H1 (cell line): ENCODE measurements around the gene DLK2. TPM values are rescaled to one million over a fixed set of nuclear protein-coding genes. Genes with fewer than 3 reads are reported as not detected.

Experiments
- CTCF ChIA-PET: fragments of 300-600 bp; sonication (Branson Sonifier 250); formaldehyde crosslinking; loops from one replicate; lab custom pipeline; 2021; ENCODE audit not compliant: partially characterized antibody; lab: Charles Lee
- POLR2A ChIA-PET: fragments of 300-600 bp; sonication (Branson Sonifier 250); formaldehyde crosslinking; loops from one replicate; lab custom pipeline; 2021; ENCODE audit warnings: inconsistent platforms; ENCODE audit not compliant: partially characterized antibody; lab: Charles Lee
- DNase-seq, 2 experiments: peaks; one replicate each; pipeline versions ENCODE4 v3.0.0 to v3.0.0-alpha.2; 2010 to 2022; ENCODE audit warnings: low spot score in 2 of 2, low read depth in 1 of 2, mixed read lengths in 1 of 2
- FAIRE-seq: peaks from 2 replicates; lab custom pipeline; 2011; peaks lifted over from hg19 to GRCh38; lab: Jason Lieb, UNC
- H2AFZ ChIP-seq: 2 replicates; pipeline ENCODE4 v1.8.1; 2012; ENCODE audit warnings: low read length, inconsistent platforms
- H2AK5ac ChIP-seq: 2 replicates; pipeline ENCODE4 v1.6.1; 2013; ENCODE audit warnings: low read depth, low read length
- H2BK120ac ChIP-seq: replicated peaks from 2 replicates; pipeline ENCODE3; 2013; ENCODE audit warnings: low read depth, low read length, inconsistent platforms
- H2BK12ac ChIP-seq: 2 replicates; pipeline ENCODE4 v1.6.1; 2013; ENCODE audit warnings: low read depth, low read length
- H2BK15ac ChIP-seq: 2 replicates; pipeline ENCODE4 v1.6.1; 2013; ENCODE audit warnings: low read length
- H2BK20ac ChIP-seq: 2 replicates; pipeline ENCODE4 v1.6.1; 2013; ENCODE audit warnings: low read length
- H2BK5ac ChIP-seq: 2 replicates; pipeline ENCODE4 v1.6.1; 2013; ENCODE audit warnings: low read depth, low read length
- H3K14ac ChIP-seq: 2 replicates; pipeline ENCODE4 v1.6.1; 2013; ENCODE audit warnings: inconsistent platforms; ENCODE audit not compliant: insufficient read length
- H3K18ac ChIP-seq: 2 replicates; pipeline ENCODE4 v1.6.1; 2013; ENCODE audit warnings: low read length; ENCODE audit errors: extremely low read depth
- H3K23ac ChIP-seq: 2 replicates; pipeline ENCODE4 v1.6.1; 2013; ENCODE audit warnings: inconsistent platforms; ENCODE audit not compliant: insufficient read length
- H3K23me2 ChIP-seq: 2 replicates; pipeline ENCODE4 v1.6.1; 2013; ENCODE audit warnings: low read depth, low read length
- H3K27ac ChIP-seq: 2 replicates; pipeline ENCODE4 v1.6.1; 2011; ENCODE audit warnings: low read depth, low read length, inconsistent platforms
- H3K27me3 ChIP-seq, 4 experiments: replicated peaks in 1 of 4; 1 replicate in 1 of 4; 2 replicates in 3 of 4; pipeline versions ENCODE4 v1.6.1 to v1.8.1; 2011 to 2013; ENCODE audit warnings: low read length in 3 of 4, mild to moderate bottlenecking in 3 of 4, inconsistent platforms in 2 of 4, mixed read lengths in 2 of 4, moderate library complexity in 1 of 4; ENCODE audit not compliant: control insufficient read depth in 3 of 4, insufficient read depth in 3 of 4; ENCODE audit errors: extremely low read depth in 1 of 4
- H3K36me3 ChIP-seq, 4 experiments: 2 replicates each; pipeline versions ENCODE4 v1.6.1 to v1.8.1; 2011 to 2013; ENCODE audit warnings: mild to moderate bottlenecking in 4 of 4, low read length in 3 of 4, moderate library complexity in 2 of 4, control low read depth in 1 of 4, inconsistent platforms in 1 of 4; ENCODE audit not compliant: insufficient read depth in 4 of 4, control insufficient read depth in 2 of 4
- H3K4ac ChIP-seq: replicated peaks from 2 replicates; pipeline ENCODE3; 2013; ENCODE audit warnings: low read length, low read depth, mixed read lengths, inconsistent platforms; ENCODE audit not compliant: insufficient read length
- H3K4me1 ChIP-seq, 4 experiments: replicated peaks in 1 of 4; 1 replicate in 1 of 4; 2 replicates in 3 of 4; pipeline versions ENCODE4 v1.6.1 to v1.8.1; 2011 to 2013; ENCODE audit warnings: low read length in 3 of 4, inconsistent platforms in 2 of 4, mixed read lengths in 1 of 4; ENCODE audit not compliant: insufficient read depth in 4 of 4, control insufficient read depth in 3 of 4
- H3K4me2 ChIP-seq, 2 experiments: 2 replicates each; pipeline versions ENCODE4 v1.6.1 to v1.8.1; 2011 to 2013; ENCODE audit warnings: low read depth in 2 of 2, low read length in 2 of 2, control low read depth in 1 of 2, inconsistent platforms in 1 of 2, mild to moderate bottlenecking in 1 of 2; ENCODE audit not compliant: insufficient read depth in 1 of 2
- H3K4me3 ChIP-seq, 4 experiments: fragments of 200-600, 300-600 bp in 1 of 4; sonication (generic), shearing (Covaris generic), sonication (Bioruptor Twin) in 1 of 4; 2 replicates each; pipeline versions ENCODE4 v1.5.1 to v1.8.1; 2011 to 2016; ENCODE audit warnings: low read length in 4 of 4, low read depth in 3 of 4, control low read depth in 2 of 4, inconsistent platforms in 2 of 4, mild to moderate bottlenecking in 2 of 4, mixed read lengths in 1 of 4, moderate library complexity in 1 of 4; ENCODE audit not compliant: insufficient read depth in 2 of 4; ENCODE audit errors: extremely low read depth in 1 of 4
- H3K56ac ChIP-seq: replicated peaks from 2 replicates; pipeline ENCODE3; 2013; ENCODE audit warnings: low read depth, mild to moderate bottlenecking, mixed read lengths, low read length, inconsistent platforms; ENCODE audit not compliant: insufficient read length
- H3K79me1 ChIP-seq: 2 replicates; pipeline ENCODE4 v1.6.1; 2013; ENCODE audit warnings: low read depth, low read length, control low read depth
- H3K79me2 ChIP-seq, 2 experiments: 2 replicates each; pipeline versions ENCODE4 v1.6.1 to v1.8.1; 2012 to 2013; ENCODE audit warnings: low read length in 2 of 2, mild to moderate bottlenecking in 2 of 2, inconsistent platforms in 1 of 2; ENCODE audit not compliant: insufficient read depth in 2 of 2, control insufficient read depth in 1 of 2
- H3K9ac ChIP-seq, 4 experiments: replicated peaks in 1 of 4; 1 replicate in 1 of 4; 2 replicates in 3 of 4; pipeline versions ENCODE4 v1.6.1 to v1.8.1; 2011 to 2013; ENCODE audit warnings: low read depth in 3 of 4, low read length in 3 of 4, control low read depth in 2 of 4, mild to moderate bottlenecking in 2 of 4, moderate library complexity in 2 of 4, inconsistent platforms in 1 of 4; ENCODE audit errors: extremely low read depth in 1 of 4
- H3K9me3 ChIP-seq, 2 experiments: 2 replicates each; pipeline versions ENCODE4 v1.6.1 to v1.8.1; 2012 to 2013; ENCODE audit warnings: mild to moderate bottlenecking in 2 of 2, moderate library complexity in 2 of 2, control low read depth in 1 of 2, inconsistent platforms in 1 of 2, low read depth in 1 of 2, low read length in 1 of 2, mixed read lengths in 1 of 2; ENCODE audit not compliant: insufficient read depth in 2 of 2
- H4K20me1 ChIP-seq, 2 experiments: replicated peaks in 1 of 2; 2 replicates each; pipeline versions ENCODE3 to v1.8.1; 2011 to 2013; ENCODE audit warnings: inconsistent platforms in 2 of 2, low read length in 2 of 2, mild to moderate bottlenecking in 1 of 2; ENCODE audit not compliant: insufficient read depth in 2 of 2, control insufficient read depth in 1 of 2
- H4K5ac ChIP-seq: 2 replicates; pipeline ENCODE4 v1.6.1; 2013; ENCODE audit warnings: low read length, low read depth, mixed read lengths, inconsistent platforms; ENCODE audit not compliant: insufficient read length
- H4K8ac ChIP-seq: 2 replicates; pipeline ENCODE4 v1.8.0; 2013; ENCODE audit warnings: mild to moderate bottlenecking, moderate library complexity, low read length, inconsistent platforms; ENCODE audit not compliant: insufficient read depth; ENCODE audit errors: extremely low read depth
- H4K91ac ChIP-seq: replicated peaks from 2 replicates; pipeline ENCODE3; 2013; ENCODE audit warnings: low read length, mixed read lengths, inconsistent platforms; ENCODE audit not compliant: insufficient read length
- ATF2 ChIP-seq: IDR thresholded peaks from 2 replicates; pipeline ENCODE4 v1.6.1; 2012; ENCODE audit warnings: low read length, inconsistent platforms
- CHD1 ChIP-seq: IDR thresholded peaks from 2 replicates; pipeline ENCODE4 v1.6.1; 2012; ENCODE audit warnings: low read depth, low read length, improper control_type of control experiment
- HDAC6 ChIP-seq: IDR thresholded peaks from one replicate; pipeline ENCODE4 v1.7.1; 2012; ENCODE audit warnings: low read depth, mild to moderate bottlenecking, inconsistent platforms, low read length, moderate library complexity
- KDM5A ChIP-seq: fragments of 200-600 bp; IDR thresholded peaks from 2 replicates; pipeline ENCODE4 v1.7.1; 2012; ENCODE audit warnings: mild to moderate bottlenecking, low read length, inconsistent platforms, mixed read lengths
- PHF8 ChIP-seq: fragments of 200-600 bp; sonication (generic); conservative IDR thresholded peaks from 2 replicates; pipeline ENCODE4 v1.7.1; 2012; ENCODE audit warnings: low read depth, mild to moderate bottlenecking, inconsistent platforms, low read length, moderate library complexity
- SIX5 ChIP-seq: IDR thresholded peaks from 2 replicates; pipeline ENCODE4 v1.6.1; 2011; ENCODE audit warnings: mild to moderate bottlenecking, low read depth, low read length
- TAF1 ChIP-seq: IDR thresholded peaks from 2 replicates; pipeline ENCODE4 v1.6.1; 2011; ENCODE audit warnings: mild to moderate bottlenecking, low read depth, low read length
- TAF7 ChIP-seq: optimal IDR thresholded peaks from 2 replicates; pipeline ENCODE3; 2011; ENCODE audit warnings: low read depth, mild to moderate bottlenecking, inconsistent platforms, low read length, moderate library complexity, borderline replicate concordance
- ZNF274 ChIP-seq: IDR thresholded peaks from 2 replicates; pipeline ENCODE4 v1.7.0; 2012; ENCODE audit warnings: low read length, borderline replicate concordance; ENCODE audit errors: extremely low read depth
- WGBS, 2 experiments: shearing (Covaris generic) in 1 of 2; methylation state at CpG; one replicate each; pipeline versions ENCODE4 v1.1.6 to v1.1.7; 2013 to 2015; ENCODE audit warnings: low lambda C conversion rate in 2 of 2, mixed read lengths in 2 of 2, inconsistent platforms in 1 of 2, low coverage in 1 of 2, missing lambda C conversion rate in 1 of 2; ENCODE audit not compliant: insufficient replicate concordance in 2 of 2, insufficient coverage in 1 of 2, insufficient read length in 1 of 2; ENCODE audit errors: extremely low coverage in 1 of 2, missing lambda C conversion rate in 1 of 2; 5-methylcytosine and 5-hydroxymethylcytosine counted together
- polyA plus RNA-seq, 7 experiments: library from polyadenylated mRNA; depleted of rRNA in 3 of 7; stranded (reverse) in 5 of 7; unstranded in 2 of 7; fragments of >200 nt in 5 of 7; fragments of 200-250 nt in 2 of 7; gene quantifications; 1 replicate in 5 of 7; 2 replicates in 1 of 7; 4 replicates in 1 of 7; pipeline versions ENCODE4 v1.2.1 to v1.2.3, GENCODE V29; 2011 to 2013; ENCODE audit warnings: missing spikeins in 2 of 7, mixed read lengths in 2 of 7
- total RNA-seq: library from RNA; stranded (reverse); fragmentation: NEBNext Ultra II Directional; extraction: Animal tissue kit (Norgen Biotek cat#: 25700); gene quantifications from 2 replicates; pipeline ENCODE4 v1.2.1, GENCODE V29; 2021

The DLK2 gene
- total and polyA plus RNA-seq, 2 of the 8 experiments (the other 6 are each of a cell fraction or from before 2014, with no cell fraction given) = 0.37 to 0.80 TPM

- Histone ChIP-seq H2BK15ac (no peak overlapping the region), H3K4me2 (no peak overlapping the region), H3K4me3 (no peak overlapping the region), H3K27me3 (no peaks in the 10 kb centered on the region), H4K5ac (no peak overlapping the region), H4K20me1 (peaks cover 0 to 2% of the 10 kb centered on the region in 2 experiments), H2BK5ac (0 out of 2 replicates have a peak overlapping the region, but pooled peaks have one; percentile 60), H3K79me2 (no peaks in the 10 kb centered on the region), H3K23ac (no peak overlapping the region), H3K14ac (no peak overlapping the region), H2AFZ (no peak overlapping the region), H3K4me1 (no peaks in the 10 kb centered on the region; a peak in 2 of 7 replicates), H3K36me3 (peaks cover 0 to 18% (median 2%) of the 10 kb centered on the region in 4 experiments; a peak in 5 of 8 replicates), H2BK12ac (no peak overlapping the region), H3K9me3 (no peaks in the 10 kb centered on the region), H3K56ac (no peak overlapping the region), H3K4ac (no peak overlapping the region), H3K27ac (no peak overlapping the region), H2BK20ac (no peak overlapping the region), H2AK5ac (no peak overlapping the region), H3K9ac (no peak overlapping the region), H3K23me2 (no peaks in the 10 kb centered on the region), H4K8ac (no peak overlapping the region), H3K79me1 (no peaks in the 10 kb centered on the region; the same call in 1 of the 2 replicates), H4K91ac (no peak overlapping the region), H2BK120ac (no peak overlapping the region), H3K18ac (no peak overlapping the region)
- FAIRE-seq = no peak
- TF ChIP-seq ATF2 (no peak), CHD1 (no peak), TAF1 (no peak), SIX5 (no peak), HDAC6 (no peak), KDM5A (no peak), ZNF274 (no peak), TAF7 (no peak), PHF8 (no peak)
- WGBS, 2 experiments = 95% methylated on average over 9 of the region's 9 CpGs; no CpG with 5 or more reads in 1 of the 2 experiments
- POLR2A ChIA-PET = interaction anchor here (1.0 to 4.8 kb wide), 9 partner anchors 8 to 262 kb away, joined by 3 to 34 read pairs (median 4); partner anchors contain the start of genes ABCC10 and LRRC73
- no peak for DNase-seq
- CTCF ChIA-PET = interaction anchor here (0.6 to 6.7 kb wide), 7 partner anchors 17 to 149 kb away, joined by 3 to 46 read pairs (median 4); partner anchors contain the start of gene DLK2
Observed at GRCh38 chr6:43435682-43436437, 19.5 kb downstream of the DLK2 start.
